Measurements from ENCODE around the gene TRIO. TPM values are rescaled to one million over a fixed set of nuclear protein-coding genes. Genes with fewer than 3 reads are reported as not detected.

TRIO gene
- polyA plus RNA-seq, 1 donor (not counting 4 experiments of a cell fraction or from before 2014, with no cell fraction given), result 57.2 TPM

DNA sequence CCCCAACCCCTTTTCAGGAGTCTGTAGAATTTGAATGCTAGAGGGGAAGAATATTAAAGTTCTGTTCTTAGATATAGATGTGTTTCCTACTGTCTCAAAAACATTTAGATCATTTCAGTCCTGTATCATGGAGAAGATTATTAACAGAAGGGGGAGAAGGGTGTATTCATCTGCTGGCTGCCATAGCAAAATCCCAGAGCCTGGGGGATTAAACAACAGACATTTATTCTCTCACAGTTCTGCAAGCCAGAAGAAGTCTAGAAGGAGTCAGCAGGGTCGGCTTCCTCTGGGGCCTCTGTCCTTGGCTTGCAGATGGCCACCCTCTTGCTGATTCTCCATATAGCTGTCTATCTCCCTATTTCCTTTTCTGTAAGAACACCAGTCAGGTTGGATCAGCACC, 288.4 kb downstream of the TRIO start:
- Histone ChIP-seq H2AFZ (ENCODE audit: control insufficient read depth, low read length) (no peak overlapping the region), H3K9me3 (ENCODE audit: control insufficient read depth, low read depth, low read length) (no peaks in the 10 kb centered on the region), H3K9ac (ENCODE audit: control insufficient read depth, extremely low read depth, insufficient read depth, low read length) (no peak overlapping the region), H3K4me2 (ENCODE audit: control insufficient read depth, extremely low read depth, insufficient read depth, low read depth, low read length) (no peak overlapping the region), H3K27me3 (ENCODE audit: control insufficient read depth, extremely low read depth, insufficient read depth, low read length) (no peaks in the 10 kb centered on the region), H3K9me1 (ENCODE audit: control insufficient read depth, extremely low read depth, insufficient read depth, low read length) (no peaks in the 10 kb centered on the region), H3K79me2 (ENCODE audit: control insufficient read depth, insufficient read depth, low read length) (peaks cover 20% of the 10 kb centered on the region), H3K4me3 (ENCODE audit: control insufficient read depth in 2 of 3, extremely low read depth in 1 of 3, insufficient read depth in 2 of 3, low read depth in 1 of 3, low read length in 3 of 3) (no peak overlapping the region), H3K36me3 (ENCODE audit: control insufficient read depth in 2 of 2, extremely low read depth in 1 of 2, insufficient read depth in 2 of 2, low read length in 2 of 2) (peaks cover 24 to 30% of the 10 kb centered on the region in 2 experiments), H3K27ac (ENCODE audit: control insufficient read depth, insufficient read depth, low read length) (no peak overlapping the region), H3K4me1 (ENCODE audit: control insufficient read depth, extremely low read depth, insufficient read depth, low read length) (no peaks in the 10 kb centered on the region), H4K20me1 (ENCODE audit: control insufficient read depth, extremely low read depth, insufficient read depth, low read length) (no peaks in the 10 kb centered on the region)
- FAIRE-seq (no peak), DNase-seq (ENCODE audit: low read depth, low spot score) (no peak)
- dilution Hi-C loops (cut with MboI; ENCODE audit: extremely low pct_ligation_motif_present, low sequenced_read_pairs), result no loop called here
- TF ChIP-seq, protein P1, sequence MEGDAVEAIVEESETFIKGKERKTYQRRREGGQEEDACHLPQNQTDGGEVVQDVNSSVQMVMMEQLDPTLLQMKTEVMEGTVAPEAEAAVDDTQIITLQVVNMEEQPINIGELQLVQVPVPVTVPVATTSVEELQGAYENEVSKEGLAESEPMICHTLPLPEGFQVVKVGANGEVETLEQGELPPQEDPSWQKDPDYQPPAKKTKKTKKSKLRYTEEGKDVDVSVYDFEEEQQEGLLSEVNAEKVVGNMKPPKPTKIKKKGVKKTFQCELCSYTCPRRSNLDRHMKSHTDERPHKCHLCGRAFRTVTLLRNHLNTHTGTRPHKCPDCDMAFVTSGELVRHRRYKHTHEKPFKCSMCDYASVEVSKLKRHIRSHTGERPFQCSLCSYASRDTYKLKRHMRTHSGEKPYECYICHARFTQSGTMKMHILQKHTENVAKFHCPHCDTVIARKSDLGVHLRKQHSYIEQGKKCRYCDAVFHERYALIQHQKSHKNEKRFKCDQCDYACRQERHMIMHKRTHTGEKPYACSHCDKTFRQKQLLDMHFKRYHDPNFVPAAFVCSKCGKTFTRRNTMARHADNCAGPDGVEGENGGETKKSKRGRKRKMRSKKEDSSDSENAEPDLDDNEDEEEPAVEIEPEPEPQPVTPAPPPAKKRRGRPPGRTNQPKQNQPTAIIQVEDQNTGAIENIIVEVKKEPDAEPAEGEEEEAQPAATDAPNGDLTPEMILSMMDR (optimal IDR thresholded peaks at IDR 0.05 in 1 of 3, IDR thresholded peaks at IDR 0.05 in 1 of 3, conservative IDR thresholded peaks at IDR 0.05 in 1 of 3; ENCODE audit: extremely low read depth in 1 of 3, insufficient read depth in 2 of 3, low read length in 3 of 3), result no peak
- TF ChIP-seq EZH2 (IDR thresholded peaks at IDR 0.05; ENCODE audit: low read length), result no peak

DNA sequence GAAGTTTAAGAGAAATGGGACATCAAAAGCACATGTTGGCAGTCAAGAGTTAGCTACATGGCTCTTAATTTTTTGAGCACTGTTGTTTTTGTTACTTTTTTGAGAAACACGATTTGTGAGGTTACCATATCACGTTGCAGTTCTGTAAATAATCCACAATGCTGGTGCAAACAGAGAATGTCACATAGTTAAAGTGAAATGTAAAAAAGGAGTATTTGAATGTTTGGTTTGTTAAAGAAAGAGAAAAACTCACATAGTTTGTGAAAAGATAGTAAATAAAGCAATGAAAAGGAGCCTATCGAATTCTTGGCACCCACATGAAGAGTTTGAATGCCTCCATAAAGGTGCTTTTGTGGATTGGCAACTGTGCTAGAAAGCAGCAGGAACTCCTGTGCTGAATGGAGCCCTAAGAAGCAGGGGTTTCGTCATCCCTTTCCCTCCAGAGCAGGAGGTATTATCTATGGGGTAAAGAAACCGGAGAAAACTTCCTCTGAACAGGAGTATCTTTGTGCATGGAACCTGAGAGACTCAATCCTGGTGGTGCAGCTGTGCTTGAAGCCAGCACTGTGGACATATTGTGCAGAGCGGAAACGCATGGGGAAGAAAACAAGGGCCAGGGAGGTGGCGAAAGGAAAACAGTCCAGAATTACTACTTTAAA, 289.9 kb downstream of the TRIO start:
- H3K9me3 ChIP-seq (ENCODE audit: control insufficient read depth, low read depth, low read length), result no peaks in the 10 kb centered on the region
- TF ChIP-seq, protein P1 (optimal IDR thresholded peaks at IDR 0.05 in 1 of 3, IDR thresholded peaks at IDR 0.05 in 1 of 3, conservative IDR thresholded peaks at IDR 0.05 in 1 of 3; ENCODE audit: extremely low read depth in 1 of 3, insufficient read depth in 2 of 3, low read length in 3 of 3), result no peak
- no peak for TF ChIP-seq EZH2 (IDR thresholded peaks at IDR 0.05; ENCODE audit: low read length)
- DNase-seq (ENCODE audit: low read depth, low spot score), result no peak
- H3K4me2 ChIP-seq (ENCODE audit: control insufficient read depth, extremely low read depth, insufficient read depth, low read depth, low read length), result no peak overlapping the region
- H3K36me3 ChIP-seq (ENCODE audit: control insufficient read depth in 2 of 2, extremely low read depth in 1 of 2, insufficient read depth in 2 of 2, low read length in 2 of 2), result peaks cover 12 to 25% of the 10 kb centered on the region in 2 experiments
- H3K4me3 ChIP-seq (ENCODE audit: control insufficient read depth in 2 of 3, extremely low read depth in 1 of 3, insufficient read depth in 2 of 3, low read depth in 1 of 3, low read length in 3 of 3), result no peak overlapping the region
- H3K9me1 ChIP-seq (ENCODE audit: control insufficient read depth, extremely low read depth, insufficient read depth, low read length), result no peaks in the 10 kb centered on the region
- no peaks in the 10 kb centered on the region for H3K4me1 ChIP-seq (ENCODE audit: control insufficient read depth, extremely low read depth, insufficient read depth, low read length)
- H3K79me2 ChIP-seq (ENCODE audit: control insufficient read depth, insufficient read depth, low read length), result peaks cover 18% of the 10 kb centered on the region
- dilution Hi-C loops (cut with MboI; ENCODE audit: extremely low pct_ligation_motif_present, low sequenced_read_pairs), result no loop called here
- H3K27ac ChIP-seq (ENCODE audit: control insufficient read depth, insufficient read depth, low read length), result no peak overlapping the region
- no peak overlapping the region for H2AFZ ChIP-seq (ENCODE audit: control insufficient read depth, low read length)
- no peak overlapping the region for H3K9ac ChIP-seq (ENCODE audit: control insufficient read depth, extremely low read depth, insufficient read depth, low read length)
- H3K27me3 ChIP-seq (ENCODE audit: control insufficient read depth, extremely low read depth, insufficient read depth, low read length), result no peaks in the 10 kb centered on the region
- FAIRE-seq, result no peak
- no peaks in the 10 kb centered on the region for H4K20me1 ChIP-seq (ENCODE audit: control insufficient read depth, extremely low read depth, insufficient read depth, low read length)

All from keratinocyte (primary cell).